ENCODE results near the gene SFPQ.

The SFPQ gene

DNA sequence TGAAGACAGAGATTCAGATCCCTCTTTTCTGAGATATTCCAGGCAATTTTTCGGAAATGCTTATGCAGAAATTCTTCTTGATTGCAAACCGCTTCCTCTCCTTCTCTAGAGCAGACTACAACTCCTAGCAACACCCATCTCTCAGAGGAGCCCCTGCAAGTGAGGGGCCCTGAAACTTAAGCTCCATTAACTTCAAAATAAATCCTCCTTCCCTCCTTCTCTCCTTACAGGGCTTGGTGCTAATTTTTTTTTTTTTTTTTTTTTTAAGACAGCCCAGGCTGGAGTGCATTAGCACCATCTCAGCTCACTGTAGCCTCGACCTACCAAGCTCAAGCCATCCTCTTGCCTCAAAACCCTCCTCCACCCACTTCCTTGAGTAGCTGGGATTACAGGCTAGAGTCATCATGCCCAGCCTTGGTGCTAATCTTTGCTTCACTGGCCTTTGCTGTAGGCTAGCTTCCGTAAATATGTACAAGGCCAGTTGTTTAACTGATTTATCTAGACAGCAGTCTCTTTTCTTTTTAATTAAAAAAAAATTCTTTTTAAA, 30.2 kb upstream of the SFPQ start:
- H3K4me3 ChIP-seq (ENCODE audit: low read depth, low read length) = no peak overlapping the region
- no peak for DNase-seq (ENCODE audit: low read depth)
- TF ChIP-seq CTCF (IDR thresholded peaks at IDR 0.05; ENCODE audit: low read depth, low read length) (no peak), POLR2A (IDR thresholded peaks at IDR 0.05; ENCODE audit: extremely low read depth, insufficient read length) (no peak), MAX (IDR thresholded peaks at IDR 0.05; ENCODE audit: low read depth, low read length) (no peak)

DNA sequence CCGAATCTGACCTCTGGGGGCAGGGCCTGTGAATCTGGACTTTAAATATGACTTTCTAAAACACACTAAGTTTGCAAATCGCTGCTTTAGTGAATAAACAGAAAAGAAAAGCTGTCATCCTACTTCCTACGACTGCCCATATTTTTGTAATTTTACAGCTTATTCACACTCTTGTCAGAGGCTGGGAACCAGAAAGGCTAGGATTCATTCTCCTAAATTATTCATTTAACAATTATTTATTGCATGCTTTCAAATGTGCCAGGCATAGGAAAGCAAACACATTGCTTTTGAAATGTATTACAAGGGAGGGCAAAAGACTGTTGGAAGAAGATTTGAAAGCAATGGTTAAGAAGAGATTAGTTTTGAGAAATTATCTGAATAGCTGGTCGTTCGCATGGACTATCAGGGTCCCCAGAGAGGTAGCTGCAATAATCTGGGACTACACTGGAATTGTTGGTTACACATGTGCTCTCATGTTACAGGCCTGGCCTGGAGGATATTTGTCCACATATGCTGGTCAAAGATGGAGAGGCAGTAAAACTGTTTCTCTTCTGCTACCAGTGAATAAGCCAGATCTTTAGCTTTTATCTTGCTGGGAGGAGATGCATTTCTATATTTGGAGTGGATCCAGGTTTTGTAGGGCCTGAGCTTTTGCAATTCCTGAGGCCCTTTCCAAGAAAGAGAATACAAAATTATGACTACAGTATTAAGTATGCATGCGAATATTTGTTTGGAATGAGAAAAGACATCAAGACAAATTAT, 29.6 kb upstream of the SFPQ start:
- TF ChIP-seq CTCF (IDR thresholded peaks at IDR 0.05; ENCODE audit: low read depth, low read length) (no peak), MYC (IDR thresholded peaks at IDR 0.05; ENCODE audit: low read depth, low read length) (no peak), POLR2A (IDR thresholded peaks at IDR 0.05; ENCODE audit: extremely low read depth, insufficient read length) (no peak), MAX (IDR thresholded peaks at IDR 0.05; ENCODE audit: low read depth, low read length) (no peak)

GRCh38 chr1:35220976-35221375, 28.0 kb upstream of the SFPQ start:
- H3K4me3 ChIP-seq (ENCODE audit: low read depth, low read length) = no peak overlapping the region
- DNase-seq (ENCODE audit: low read depth) = peak; percentile 45
- TF ChIP-seq MYC (IDR thresholded peaks at IDR 0.05; ENCODE audit: low read depth, low read length) (no peak), CTCF (IDR thresholded peaks at IDR 0.05; ENCODE audit: low read depth, low read length) (peak; percentile 51)

More for the DNA sequence above, 29.6 kb upstream of the SFPQ start:
- H3K4me3 ChIP-seq (ENCODE audit: low read depth, low read length) = no peak overlapping the region
- no peak for DNase-seq (ENCODE audit: low read depth)

GRCh38 chr1:35215346-35215745, 22.4 kb upstream of the SFPQ start:
- no peak for TF ChIP-seq MAX (IDR thresholded peaks at IDR 0.05; ENCODE audit: low read depth, low read length)
- no peak for TF ChIP-seq POLR2A (IDR thresholded peaks at IDR 0.05; ENCODE audit: extremely low read depth, insufficient read length)
- no peak for TF ChIP-seq MYC (IDR thresholded peaks at IDR 0.05; ENCODE audit: low read depth, low read length)
- no peak overlapping the region for H3K4me3 ChIP-seq (ENCODE audit: low read depth, low read length)
- DNase-seq (ENCODE audit: low read depth) = no peak

DNA sequence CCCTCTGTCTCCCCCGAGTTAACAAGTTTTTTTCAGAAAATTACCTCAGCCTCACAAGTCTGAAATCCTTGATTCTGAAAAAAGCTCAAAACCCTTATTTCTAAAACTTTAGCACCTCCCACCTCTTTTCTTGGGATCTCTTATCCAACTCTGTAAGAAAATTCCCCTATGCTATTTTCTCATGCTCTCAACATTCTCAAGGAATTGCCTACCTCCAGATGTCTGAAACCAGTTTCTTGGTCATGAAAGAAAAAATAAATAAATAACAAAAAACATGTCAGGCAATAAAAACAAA, 18.1 kb upstream of the SFPQ start:
- H3K4me3 ChIP-seq (ENCODE audit: low read depth, low read length) = no peak overlapping the region
- no peak for DNase-seq (ENCODE audit: low read depth)
- TF ChIP-seq MYC (IDR thresholded peaks at IDR 0.05; ENCODE audit: low read depth, low read length) (no peak), POLR2A (IDR thresholded peaks at IDR 0.05; ENCODE audit: extremely low read depth, insufficient read length) (no peak), CTCF (IDR thresholded peaks at IDR 0.05; ENCODE audit: low read depth, low read length) (no peak), MAX (IDR thresholded peaks at IDR 0.05; ENCODE audit: low read depth, low read length) (no peak)

DNA sequence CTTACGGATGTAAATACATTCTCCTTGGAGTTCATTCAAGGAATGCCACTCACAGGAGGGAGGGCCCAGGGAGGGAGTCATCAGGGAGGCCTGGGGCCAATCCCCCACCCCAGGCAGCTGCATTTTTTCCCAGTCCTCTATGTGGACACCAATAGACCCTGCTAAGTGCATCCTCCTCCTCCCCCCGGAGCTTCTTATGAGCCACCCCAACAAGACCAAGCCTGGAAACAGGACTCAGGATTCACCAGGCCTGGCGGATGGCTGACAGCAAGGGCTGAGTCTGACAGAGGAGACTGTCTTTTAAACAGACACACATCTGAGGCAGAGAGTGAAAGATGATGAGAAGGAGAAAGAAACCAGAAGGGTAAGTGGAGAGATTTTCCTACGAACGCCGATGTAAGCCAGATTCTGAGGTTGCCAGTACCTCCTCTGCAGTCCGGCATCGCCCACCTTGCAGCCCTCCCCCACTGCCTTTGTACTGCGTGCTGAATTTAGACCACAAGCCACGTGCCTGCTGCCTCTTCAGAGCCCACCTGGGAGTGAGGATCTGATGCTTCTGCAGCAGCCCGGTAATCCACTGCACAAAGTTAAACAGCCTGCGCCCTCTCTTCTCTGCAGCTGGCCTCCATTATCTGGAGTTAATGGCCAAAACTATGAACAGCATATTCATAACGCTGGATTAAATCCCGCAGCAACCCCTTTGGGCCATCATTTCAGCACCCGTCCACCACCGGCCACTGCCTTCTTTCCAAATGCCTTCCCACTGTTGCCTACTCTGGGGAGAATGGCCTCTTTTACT, 17.6 kb upstream of the SFPQ start:
- no peak overlapping the region for H3K4me3 ChIP-seq (ENCODE audit: low read depth, low read length)
- no peak for DNase-seq (ENCODE audit: low read depth)
- TF ChIP-seq CTCF (IDR thresholded peaks at IDR 0.05; ENCODE audit: low read depth, low read length) (no peak), POLR2A (IDR thresholded peaks at IDR 0.05; ENCODE audit: extremely low read depth, insufficient read length) (no peak), MYC (IDR thresholded peaks at IDR 0.05; ENCODE audit: low read depth, low read length) (no peak), MAX (IDR thresholded peaks at IDR 0.05; ENCODE audit: low read depth, low read length) (no peak)

Measured in NB4 (cell line).